NCI-H1417 treated with DMSO at 0.1 percent for 48 hours (cell line): ENCODE results near the gene AKAP13.

Source experiments
- DNase-seq: peaks from one replicate; lab custom pipeline; 2025; lab: John Stamatoyannopoulos, UW

Gene AKAP13

DNA sequence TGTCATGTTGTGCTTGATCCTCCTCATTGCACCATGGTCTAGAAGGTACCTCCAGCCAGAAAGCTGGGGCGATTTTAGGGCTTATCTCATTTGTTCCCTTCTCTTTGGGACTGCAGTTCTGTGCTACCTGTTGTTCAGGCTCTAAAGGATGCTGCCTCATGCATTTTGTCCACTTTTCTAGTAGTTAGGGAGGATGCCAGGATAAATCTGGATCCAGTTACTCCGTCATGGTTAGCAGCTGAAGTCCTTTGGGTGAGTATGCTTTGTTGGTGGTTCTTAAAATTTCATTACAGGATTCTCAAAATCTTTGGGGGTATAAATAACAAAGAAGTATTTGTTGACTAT lies 8.9 kb downstream of the AKAP13 start:
- DNase-seq = no peak

DNA sequence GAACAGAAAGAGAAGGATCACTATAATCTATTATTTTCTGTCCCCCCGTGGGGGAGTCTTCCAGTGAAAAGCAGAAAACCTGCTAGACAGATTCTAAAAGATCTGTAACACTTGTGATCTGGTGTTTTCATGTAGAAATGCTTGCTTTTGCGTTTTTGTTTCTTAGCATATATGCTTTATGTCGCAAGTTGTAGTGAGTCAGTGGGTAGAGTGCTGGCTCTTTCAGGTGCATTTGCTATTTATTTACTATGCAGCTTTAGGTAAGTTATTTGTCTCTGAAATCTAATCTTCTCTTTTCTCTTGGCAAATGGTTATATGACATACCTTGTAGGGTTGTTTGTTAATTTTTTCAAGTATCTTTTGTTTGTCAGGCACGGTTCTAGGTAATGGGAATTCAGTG lies 9.4 kb downstream of the AKAP13 start:
- no peak for DNase-seq

DNA sequence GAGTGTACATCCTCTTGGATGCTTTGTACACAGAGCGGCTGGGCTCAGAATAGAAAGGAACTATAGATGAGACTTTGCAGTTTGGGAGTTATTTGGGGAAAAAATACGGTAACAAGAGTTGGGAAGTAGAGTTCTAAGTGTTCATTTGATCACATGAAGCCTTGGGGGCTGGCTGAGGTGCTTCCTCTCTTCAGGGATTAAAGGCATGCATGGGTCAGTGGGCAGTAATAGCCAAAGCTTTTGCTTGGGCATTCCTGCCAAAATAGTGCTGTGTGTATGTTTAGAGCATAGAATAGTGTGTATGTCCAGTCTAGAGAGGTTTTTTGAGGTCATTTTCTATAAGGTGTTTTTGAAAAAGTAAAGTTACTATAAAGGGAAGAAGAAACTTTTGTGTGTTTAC lies 12.8 kb downstream of the AKAP13 start:
- DNase-seq = no peak

DNA sequence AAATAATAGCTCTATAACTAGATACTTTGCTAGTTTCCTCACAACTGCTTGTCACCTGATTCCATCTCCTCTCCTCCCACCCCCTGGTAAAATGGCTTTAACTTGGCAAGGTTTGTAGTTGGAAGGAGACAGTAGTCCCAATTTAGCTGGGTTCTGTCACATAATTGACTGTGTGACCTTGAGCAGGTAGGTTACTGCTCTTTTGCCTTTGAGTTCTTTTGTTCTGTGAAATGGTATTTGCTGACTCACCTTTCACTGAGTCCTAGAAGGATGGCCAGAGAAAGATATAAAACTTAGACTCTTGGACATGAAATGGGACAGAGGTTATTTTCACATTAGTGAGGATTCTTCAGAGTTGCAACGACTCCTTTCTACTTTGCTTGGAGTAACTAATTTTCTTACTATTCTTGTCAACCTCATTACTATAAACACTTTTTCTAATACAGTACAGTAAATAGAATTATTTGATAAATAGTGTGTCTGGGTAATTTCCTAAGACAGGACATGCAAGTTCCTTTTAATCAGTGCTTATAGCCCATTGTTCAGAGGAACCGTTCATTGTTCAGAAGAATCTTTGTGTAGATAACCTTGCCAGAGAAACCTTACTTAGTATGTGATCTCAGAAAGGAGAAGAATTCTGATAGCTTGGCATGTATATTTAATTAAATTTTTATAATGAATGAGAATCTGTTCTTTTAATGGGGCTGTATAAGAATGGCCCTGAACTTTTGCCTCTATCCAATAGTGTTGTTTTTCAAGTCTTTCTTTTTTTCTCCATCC lies 14.3 kb downstream of the AKAP13 start:
- DNase-seq = no peak

DNA sequence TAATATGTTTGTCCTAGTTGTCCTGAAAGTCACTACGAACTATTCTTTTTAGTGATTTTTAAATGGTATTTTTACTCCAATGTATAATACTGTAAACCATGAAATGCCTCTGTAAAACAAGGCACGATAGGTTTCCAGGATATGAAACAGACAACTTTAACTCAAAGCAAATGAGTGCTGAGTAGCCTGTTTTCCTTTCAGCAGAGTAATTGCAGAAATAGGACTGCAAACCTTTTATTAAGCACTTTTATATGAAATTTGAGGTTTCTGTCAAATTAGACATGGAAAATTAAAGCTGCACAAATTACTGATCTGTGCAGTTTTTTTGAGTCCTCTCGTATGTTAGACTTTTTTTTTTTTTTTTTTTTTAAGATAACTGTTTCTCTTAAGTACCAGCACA lies 16.2 kb downstream of the AKAP13 start:
- DNase-seq = no peak

DNA sequence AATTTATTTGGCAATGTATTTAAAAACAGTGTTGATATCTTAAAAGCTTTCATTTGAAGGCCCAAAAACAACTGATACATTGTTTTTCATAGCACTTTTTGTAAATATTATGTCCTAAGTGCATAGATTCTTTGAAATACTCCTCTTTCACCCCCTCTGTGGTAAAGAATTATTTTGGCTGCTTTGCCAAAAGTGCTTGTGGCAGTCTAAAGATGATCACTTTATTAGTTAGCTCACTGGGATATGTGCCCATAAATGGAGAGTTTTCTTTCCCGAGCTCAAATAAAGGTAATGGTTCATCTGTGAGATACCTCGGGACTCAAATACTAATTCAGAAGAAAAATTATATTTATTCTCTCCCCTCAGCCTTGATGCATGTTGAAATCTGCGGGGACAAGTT lies 16.7 kb downstream of the AKAP13 start:
- no peak for DNase-seq

DNA sequence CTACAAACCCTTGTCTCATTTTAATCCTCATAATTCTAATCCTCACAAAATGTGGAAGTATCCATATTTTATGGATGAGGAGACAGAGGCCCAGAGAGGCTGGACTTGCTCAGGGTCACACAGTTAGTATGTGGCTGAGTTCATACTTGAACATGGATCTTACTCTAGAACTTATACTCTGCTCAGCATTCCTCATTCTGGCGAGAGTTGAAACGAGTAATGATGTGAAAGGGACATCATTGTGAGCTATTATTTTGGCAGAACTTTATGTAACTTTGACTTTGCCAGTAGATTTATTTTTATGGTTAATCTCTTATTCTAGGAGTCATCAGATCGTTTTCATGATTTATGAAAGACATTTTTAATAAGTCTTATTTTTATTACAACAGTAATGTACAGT lies 17.5 kb downstream of the AKAP13 start:
- DNase-seq = no peak

DNA sequence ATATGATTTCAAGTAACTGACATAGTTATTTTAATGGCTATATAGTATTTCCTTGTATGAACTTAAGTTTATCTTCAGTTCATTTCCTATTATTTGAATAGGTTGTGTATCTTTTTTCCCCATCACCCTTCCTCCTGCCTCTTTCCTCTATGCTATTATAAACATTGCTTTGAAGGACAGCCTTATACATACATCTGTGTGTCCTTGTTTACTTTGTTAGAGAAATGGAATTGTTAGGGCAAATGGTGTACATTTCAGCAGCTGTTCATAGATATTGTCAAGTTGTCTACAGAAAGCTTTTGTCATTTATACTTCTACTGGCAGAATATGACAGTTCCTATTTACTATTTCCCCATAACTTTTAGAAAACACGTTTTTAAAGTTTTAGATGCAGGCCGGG lies 18.4 kb downstream of the AKAP13 start:
- DNase-seq = no peak

DNA sequence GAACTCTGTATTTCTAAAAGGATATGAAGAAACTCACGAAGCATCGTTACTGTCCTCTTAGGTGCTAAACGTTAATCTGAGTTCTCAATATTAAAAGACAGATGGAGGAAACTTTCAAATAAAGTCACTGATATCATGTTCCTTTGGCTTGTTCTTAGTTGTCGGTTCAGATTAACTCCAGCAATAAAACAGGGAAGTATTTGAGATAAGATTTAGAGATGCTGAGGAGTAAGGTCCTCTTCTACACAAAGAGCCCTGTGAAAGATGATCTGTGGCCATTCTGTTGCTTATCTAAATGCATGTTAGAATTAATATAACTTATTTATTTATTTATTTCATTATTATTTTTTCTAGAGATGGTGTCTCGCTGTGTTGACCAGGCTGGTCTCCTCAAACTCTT lies 19.2 kb downstream of the AKAP13 start:
- no peak for DNase-seq

DNA sequence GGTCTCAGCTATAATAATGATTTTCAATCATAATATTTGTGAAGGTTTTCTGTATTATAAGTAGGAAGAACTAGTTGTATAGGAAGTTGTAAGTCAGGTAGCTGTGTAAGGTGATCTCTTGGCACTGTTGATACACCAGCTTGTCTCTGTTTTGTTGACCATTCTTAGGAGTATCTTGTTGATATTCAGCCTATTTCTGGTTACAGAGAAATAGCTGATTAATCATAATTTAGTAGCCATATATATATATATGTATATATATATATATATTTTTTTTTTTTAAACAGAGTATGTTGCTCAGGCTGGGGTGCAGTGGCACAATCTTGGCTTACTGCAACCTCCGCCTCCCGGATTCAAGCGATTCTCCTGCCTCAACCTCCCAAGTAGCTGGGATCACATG lies 20.2 kb downstream of the AKAP13 start:
- DNase-seq = no peak

DNA sequence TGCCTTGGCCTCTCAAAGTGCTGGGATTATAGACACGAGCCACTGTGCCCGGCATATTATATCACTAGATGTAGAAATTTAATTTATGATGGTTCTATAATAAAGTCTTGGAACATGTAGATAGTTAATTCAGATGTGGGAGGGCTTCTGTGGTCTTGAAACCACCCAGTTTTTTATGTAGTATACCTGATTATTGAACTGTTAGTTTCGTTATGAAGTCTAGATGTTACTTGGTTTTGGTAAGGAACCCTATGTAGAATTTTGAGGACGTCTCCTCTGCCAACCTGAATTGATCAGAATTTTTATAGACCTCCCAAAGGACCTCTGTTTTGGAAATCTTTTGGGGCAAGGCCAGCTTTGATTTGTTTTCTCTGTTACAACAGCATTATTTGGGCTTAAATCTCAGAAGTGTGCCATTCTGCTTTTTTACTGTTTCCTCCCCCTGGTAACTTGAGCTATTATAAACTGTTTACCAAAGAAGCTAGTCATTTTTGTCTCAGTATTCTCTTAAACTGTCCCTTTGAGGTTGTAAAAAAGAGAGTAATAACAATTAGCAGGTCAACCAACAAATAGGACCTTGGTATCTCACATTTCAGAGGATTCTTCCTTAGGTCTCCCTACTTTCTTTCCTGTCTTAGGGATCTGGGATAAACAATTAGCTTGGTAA lies 20.8 kb downstream of the AKAP13 start:
- DNase-seq = no peak

DNA sequence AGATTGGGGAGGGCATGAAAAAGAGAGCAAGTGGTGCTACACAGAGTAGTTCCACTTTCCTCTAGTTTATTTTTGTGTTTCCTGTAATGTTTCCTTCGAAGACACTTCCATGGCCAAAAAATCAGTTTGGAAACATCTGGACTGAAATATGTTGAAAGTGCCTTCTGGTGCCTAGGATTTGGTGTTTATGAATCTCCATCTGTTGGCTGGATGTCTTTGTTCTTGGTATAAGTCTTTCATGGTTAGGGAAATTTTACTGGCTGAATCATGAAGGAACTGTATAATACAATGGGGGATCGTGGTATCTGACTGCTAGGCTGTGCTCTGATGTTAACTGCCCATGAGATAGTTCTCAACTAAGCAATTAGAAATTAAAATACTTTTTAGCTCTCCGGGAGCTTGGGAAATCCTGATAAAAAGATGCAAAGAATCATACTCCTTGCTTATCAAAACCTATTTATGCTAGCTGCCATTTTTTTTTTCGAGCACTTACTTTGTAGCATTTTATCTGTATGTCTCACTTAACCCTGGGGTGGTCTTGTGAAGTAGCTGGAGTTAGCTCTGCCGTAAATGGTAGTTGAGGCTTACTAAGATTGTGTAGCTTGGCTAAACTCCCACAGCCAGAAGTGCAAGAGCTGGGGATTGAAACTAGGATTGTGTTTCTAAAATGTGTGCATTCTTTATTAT lies 21.9 kb downstream of the AKAP13 start:
- DNase-seq = no peak

DNA sequence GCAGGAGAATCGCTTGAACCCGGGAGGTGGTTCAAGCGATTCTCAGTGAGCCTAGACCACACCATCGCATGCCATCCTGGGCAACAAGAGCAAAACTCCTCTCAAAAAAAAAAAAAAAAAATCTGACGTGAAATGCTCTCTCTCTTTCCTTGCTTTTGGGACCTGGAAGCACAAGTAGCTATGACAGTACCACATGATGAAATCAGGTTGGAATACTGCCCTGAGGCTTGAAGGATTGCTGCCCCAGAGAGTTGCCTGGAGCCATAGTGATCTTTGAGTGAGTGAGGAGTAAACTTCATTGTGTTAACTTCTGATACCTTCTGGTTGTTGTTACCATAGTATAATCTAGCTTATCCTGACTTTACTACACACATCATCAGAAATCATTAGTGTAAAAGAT lies 23.3 kb downstream of the AKAP13 start:
- no peak for DNase-seq

DNA sequence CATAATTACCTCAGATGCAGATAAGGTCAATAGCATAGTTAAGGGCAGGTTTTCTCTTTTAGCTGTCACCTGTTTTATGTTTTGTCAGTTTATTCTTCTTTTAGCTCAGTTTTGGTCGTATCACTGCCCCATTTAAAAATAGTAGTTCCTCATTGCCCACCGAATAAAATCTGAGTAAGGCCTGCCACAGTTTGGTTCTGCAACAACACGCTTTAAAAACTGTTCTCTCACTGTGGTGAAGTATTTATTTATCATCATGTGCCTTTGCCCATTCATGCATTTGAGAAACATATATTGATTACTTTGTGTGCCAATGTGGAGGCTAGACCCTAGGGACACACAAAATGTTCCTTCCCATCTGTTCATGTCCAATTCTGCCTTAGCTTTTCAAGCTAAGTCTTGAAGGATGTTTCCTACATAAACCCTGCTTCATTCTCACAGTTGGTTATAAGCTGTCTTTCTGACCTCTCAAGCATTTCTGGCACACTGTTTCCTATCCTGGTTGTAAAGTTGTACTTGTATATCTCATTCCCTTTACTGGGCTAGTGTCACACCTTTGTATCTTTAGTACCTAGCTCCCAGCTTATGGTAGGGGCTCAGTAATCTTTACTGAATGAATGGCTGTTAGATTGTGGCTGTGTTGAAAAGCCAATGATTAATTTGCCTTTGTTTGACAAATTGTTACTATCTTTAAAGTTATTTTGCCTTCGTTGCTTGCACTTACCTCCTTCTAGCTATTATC lies 23.9 kb downstream of the AKAP13 start:
- DNase-seq = no peak

DNA sequence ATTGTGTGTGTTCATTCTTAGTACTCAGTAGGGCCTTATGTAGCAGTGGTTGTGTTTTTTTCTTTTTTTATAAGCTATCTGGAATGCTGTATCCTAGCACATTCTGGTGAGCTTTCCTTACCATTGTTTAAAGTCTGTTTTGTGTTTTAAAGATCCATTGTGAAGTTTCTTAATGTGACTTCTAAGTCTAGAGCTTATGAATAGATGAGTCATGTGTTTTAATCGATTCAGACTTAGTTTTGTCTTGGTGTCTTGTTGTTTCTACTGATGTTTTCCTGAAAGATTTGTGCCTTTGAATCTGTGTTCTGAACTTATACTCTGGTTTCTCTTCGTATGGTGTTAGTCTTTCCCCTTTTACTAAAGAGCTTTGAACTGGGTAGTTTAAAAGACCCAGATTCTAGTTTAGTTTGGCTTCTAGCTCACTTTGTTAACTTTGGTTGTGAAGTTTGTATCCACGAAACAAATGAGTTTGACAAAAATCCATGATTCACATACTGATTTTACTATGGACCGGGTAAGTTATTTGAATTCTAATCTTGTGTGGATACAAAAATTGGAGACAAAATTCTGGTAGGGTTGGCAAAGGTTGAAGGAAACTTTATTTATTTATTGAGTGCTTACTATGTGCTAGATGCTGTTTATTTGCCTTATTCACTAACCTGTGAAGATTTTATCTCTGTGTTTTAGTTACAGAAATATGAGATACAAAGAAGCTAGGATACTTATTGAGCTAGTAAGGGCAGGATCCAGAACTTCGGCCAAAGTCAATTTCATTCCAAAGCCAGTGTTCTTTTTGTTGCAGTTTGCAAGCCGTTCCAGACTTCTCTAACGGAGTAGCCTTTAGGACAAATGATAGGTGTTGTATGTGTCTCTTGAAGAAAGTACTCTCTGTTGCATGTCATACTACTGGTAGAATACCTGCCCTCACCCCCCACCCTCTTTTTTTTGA lies 24.8 kb downstream of the AKAP13 start:
- no peak for DNase-seq

DNA sequence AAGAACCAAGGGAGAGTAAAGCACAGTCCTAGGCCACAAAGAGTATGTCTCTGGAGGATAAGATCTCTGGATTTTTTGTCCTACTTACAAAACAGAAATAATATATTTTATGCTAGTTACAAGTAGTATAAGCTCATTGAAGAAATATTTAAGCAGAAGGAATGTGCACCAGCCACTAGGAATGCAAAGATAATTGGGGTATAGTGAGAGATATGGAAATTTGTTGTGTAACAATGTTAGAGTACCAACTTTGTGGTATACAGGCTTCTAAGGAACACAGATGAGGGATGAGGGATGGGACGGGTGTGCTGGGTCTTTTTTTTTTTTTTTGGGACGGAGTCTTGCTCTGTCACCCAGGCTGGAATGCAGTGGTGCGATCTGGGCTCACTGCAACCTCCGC lies 26.5 kb downstream of the AKAP13 start:
- no peak for DNase-seq

DNA sequence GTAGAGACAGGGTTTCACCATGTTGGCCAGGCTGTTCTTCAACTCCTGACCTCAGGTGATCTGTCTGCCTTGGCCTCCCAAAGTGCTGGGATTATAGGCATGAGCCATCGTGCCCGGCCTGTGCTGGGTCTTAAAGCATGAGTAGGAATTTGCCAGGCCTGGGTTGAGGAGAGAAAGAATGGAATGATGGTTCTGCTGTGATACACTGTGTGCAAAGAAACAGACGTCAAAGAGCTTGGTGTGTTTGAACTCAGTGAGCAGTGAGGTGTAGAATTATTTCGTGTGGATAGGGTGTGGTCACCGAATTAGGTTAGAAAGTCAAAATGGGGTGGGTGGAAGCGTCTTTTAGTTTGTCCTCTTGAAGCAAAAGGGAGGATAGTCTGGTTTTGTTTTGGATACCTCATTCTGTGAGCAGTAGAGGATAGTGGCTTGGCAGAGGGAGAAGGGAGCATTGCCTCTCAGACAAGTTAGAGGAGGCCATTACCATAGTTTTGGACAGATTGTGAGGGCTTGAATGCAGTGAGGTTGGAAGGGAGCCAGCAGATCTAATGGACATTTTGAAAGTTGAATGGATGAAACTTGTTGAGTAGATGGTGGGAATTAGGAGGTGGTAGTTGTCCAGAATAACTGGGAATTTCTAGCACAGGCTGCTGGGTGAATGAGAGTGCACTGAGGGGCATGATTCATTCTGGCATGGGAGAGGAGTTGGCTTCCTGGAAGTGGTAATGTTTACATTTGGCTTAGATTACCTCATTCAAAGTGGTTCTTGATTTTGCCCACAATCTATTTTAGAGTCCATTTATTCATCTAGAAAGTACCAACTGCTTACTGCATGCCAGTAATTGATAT lies 27.2 kb downstream of the AKAP13 start:
- no peak for DNase-seq

DNA sequence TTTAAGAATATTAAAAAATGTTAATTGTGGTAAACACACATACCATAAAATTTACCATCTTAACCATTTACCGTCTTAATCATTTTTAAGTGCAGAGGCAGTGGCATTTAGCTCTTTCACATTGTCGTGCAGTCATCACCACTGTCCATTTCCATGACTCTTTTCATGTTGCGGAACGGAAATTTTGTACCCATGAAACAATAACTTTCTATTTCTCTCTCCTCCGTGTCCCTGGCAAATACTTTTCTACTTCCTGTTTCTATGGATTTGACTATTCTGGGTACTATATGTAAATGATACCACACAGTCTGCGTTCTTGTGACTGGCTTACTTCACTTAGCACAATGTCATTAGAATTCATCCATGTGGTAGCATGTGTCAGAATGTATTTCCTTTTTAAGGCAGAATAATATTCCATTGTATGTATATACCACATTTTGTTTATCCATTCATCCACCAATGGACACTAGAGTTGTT lies 27.9 kb downstream of the AKAP13 start:
- no peak for DNase-seq

DNA sequence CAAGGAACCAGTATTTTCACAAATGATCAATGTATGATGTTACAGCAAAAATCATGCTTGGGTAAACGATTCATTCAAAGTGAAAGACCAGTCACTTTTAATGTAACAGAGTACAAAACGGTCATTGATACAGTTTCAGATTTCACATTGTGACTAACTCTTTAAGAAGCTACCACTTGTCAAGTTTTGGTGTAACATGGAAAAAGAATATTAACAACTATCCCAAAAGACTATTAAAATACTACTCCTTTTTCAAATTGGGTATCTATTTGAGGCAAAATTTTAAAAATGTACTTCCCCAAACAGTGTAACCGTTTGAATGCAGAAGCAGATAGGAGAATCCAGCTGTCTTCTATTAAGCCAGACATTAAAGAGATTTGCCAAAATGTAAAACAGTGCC lies 31.7 kb downstream of the AKAP13 start:
- DNase-seq = no peak
